AG09319 (cell line): ENCODE data around the gene LRPAP1.

Experiments used
- DNase-seq: peaks from one replicate; pipeline ENCODE4 v3.0.0-alpha.2; 2010; ENCODE audit warnings: low read depth; ENCODE audit errors: extremely low read depth
- CTCF ChIP-seq: IDR thresholded peaks from 2 replicates; pipeline ENCODE4 v1.5.1; 2011; ENCODE audit warnings: low read depth, mild to moderate bottlenecking, inconsistent platforms, low read length, moderate library complexity

LRPAP1 gene

DNA sequence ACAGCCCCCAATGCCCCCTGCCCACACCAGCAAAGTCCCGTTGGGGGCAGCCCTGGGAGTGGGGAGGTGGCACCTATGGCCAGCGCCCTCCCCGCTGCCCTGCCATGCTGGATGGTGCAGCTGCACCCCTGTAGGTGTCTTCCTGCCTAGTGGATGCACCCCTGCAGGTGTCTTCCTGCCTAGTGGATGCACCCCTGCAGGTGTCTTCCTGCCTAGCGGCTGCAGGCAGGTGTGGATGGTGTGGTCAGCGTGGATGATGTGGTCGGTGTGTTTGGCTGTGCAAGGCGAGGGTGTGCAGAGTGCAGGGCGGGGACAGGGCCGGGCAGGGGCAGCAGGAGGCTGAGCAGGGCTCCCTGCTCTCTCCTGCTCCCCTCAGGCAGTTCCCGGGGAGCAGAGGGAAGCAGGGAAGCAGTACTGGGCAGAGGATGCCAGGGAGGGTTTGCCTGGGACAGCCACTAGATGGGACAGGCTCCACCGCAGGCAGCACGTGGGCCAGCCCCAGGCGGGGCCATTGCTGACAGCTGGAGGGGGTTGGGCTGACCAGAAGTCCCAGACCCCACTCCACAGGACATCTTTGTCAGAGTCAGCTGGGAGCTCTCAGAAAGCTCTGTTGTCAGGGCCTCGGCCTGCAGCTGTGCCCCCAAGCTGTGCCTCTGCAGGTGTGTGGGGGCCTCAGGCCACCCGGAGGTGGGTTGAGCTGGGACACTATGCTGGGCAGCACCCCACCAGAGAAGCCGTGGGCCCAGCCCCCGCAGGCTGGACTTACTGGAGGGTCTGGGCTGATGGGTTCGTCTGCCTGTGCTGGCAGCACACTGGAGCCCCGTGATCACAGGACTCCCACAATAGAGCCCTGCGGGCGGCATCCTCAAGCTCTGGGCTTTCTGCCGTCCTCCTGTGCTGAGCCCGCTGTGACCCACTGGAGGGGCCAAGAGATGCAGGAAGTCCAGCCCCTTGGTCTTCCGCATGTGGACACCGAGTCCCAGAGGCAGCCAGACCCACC, 45.4 kb downstream of the LRPAP1 start:
- TF ChIP-seq CTCF = no peak
- no peak for DNase-seq

DNA sequence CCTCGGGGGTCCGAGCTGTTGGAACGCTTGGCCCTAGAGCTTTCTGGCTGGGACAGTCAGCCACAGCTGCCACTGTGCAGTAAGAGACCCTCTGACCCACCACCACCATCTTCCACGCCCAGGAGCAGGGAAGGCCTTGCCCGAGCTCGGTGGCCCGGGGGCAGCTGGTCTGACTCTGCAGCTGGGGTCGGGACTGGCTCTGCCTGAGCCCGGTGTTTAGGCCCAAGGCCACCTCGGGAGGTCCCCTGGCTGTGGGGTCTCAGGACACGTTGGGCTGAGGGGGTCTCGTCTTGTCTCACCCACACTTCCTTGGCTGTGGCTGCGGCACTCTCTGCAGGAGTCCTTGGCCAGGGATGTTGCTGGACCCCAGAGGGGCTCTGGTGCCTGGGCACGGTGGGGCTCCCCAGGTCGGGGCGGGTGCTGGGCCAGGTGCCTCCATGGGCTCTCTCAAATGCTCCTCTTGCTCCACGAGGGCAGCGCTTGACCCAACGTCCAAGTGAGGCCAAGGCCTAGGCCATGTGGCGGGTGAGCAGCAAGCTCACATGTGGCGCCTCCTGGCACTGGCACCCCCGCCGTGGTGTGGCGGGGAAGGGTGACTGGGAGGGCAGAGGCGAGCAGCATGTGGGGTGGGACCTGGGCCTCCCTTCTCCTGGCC, 46.2 kb downstream of the LRPAP1 start:
- DNase-seq = no peak
- no peak for TF ChIP-seq CTCF

GRCh38 chr4:3485011-3485791, 47.0 kb downstream of the LRPAP1 start:
- DNase-seq = no peak
- TF ChIP-seq CTCF = no peak

DNA sequence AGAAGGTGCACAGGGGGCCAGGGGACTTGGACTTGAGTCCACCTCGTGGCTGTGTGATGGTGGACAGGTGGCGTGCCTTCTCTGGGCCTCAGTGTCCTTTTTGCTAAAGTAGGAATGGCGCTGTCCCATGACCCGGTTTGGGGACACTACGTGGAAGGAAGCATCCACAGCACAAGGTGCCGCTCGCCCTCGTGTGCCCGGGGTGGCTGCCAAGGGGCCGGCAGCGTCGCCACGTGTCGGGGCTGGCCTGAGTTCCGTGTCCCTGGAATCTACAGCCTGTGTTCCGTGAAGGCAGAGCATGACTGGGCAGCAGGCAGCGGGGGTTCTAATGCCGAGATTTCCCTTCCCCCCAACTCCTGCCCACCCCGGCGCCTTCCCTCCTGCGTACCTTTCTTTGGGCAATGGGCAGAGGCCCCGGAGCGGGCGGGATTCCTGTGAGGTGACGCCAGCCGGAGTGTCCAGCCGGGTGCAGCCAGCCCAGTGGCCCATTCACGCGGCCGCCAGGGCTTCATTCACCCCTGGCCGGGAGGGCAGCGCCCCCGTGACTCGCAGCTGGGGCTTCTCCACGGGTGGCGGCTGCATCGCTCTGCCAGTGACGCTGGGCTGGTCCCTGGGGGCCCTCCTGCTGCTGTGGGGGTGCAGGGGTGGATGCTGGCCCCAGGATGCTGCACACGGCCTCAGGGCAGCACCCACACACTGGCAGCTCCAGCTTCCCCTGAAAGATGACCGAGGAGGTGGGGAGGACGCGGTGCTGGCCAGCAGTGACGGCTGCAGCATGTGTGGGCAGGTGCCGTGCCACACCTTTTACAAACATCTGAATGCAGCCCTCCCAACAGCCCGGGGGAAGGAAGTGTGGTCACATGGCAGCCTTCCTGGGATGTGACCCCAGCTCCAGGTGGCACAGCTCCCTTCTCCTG, 47.9 kb downstream of the LRPAP1 start:
- no peak for TF ChIP-seq CTCF
- DNase-seq = no peak

GRCh38 chr4:3483471-3483921, 48.7 kb downstream of the LRPAP1 start:
- DNase-seq = no peak
- no peak for TF ChIP-seq CTCF

- no peak for TF ChIP-seq CTCF
Observed at GRCh38 chr4:3482707-3483106, 49.5 kb downstream of the LRPAP1 start.

More at GRCh38 chr4:3482707-3483106, 49.5 kb downstream of the LRPAP1 start:
- DNase-seq = no peak
